ENCODE results near the gene RFX8.
"Not testable (repeated sequence)": the region's sequence is repeated elsewhere in the genome, so short reads cannot be mapped to it uniquely, and the experiment has no call there.

Gene RFX8

DNA sequence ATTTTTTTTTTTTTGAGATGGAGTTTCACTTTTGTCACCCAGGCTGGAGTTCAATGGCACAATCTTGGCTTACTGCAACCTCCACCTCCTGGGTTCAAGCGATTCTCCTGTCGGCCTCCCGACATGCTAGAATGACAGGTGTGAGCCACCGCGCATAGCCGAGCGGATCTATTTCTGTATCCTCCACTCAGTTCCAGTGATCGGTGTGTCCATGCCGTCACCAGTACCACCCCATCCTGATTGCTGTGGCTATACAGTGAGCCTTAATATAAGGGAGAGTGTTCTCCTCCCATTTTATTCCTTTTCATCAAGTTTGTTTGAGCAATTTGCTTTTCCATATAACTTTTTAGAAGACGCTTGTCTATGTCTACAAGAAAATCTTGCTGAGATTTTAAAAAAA lies 35.2 kb downstream of the RFX8 start:
- Histone ChIP-seq H2AFZ (ENCODE audit: low read depth, low read length) (no peak overlapping the region), H3K4me3 (ENCODE audit: low read depth in 1 of 2, low read length in 2 of 2) (no peak overlapping the region), H3K27ac (ENCODE audit: low read length) (peak overlapping the region; percentile 78), H3K9ac (ENCODE audit: low read depth, low read length) (peak overlapping the region; percentile 7; the same call in 1 of the 2 replicates), H3K4me1 (ENCODE audit: insufficient read depth, low read length) (peaks cover 54% of the 10 kb centered on the region), H3K79me2 (ENCODE audit: insufficient read depth, low read length) (peaks cover 11% of the 10 kb centered on the region; the same call in 1 of the 2 replicates), H3K9me3 (ENCODE audit: insufficient read depth, low read length, severe bottlenecking) (no peaks in the 10 kb centered on the region), H3K36me3 (ENCODE audit: insufficient read depth, low read length) (peaks cover under 1% of the 10 kb centered on the region), H3K4me2 (ENCODE audit: insufficient read depth, low read length) (peak overlapping the region; percentile 52), H4K20me1 (ENCODE audit: insufficient read depth, low read length) (no peaks in the 10 kb centered on the region), H3K27me3 (ENCODE audit: insufficient read depth, low read length, poor library complexity) (no peaks in the 10 kb centered on the region)
- DNase-seq = peak; percentile 39
- TF ChIP-seq EZH2 (IDR thresholded peaks at IDR 0.05; ENCODE audit: borderline replicate concordance, low read depth, low read length, severe bottlenecking) = no peak
- ATAC-seq (ENCODE audit: insufficient read depth, low read depth) = peak; percentile 16

DNA sequence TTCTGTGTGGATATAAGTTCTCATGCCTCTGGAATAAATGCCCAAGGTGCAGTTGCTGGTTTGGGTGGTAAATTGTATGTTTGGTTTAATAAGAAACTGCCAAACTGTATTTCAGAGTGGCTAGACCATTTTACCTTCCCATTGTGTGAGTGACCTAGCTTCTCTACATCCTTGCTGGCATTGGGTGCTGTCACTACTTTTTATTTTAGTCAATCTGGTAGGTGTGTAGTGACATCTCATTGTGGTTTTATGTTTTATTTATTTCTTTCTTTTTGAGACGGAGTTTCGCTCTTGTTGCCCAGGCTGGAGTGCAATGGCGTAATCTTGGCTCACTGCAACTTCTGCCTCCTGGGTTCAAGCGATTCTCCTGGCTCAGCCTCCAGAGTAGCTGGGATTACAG lies 36.4 kb downstream of the RFX8 start:
- not testable (repeated sequence) for H4K20me1 ChIP-seq (ENCODE audit: insufficient read depth, low read length); H3K36me3 ChIP-seq (ENCODE audit: insufficient read depth, low read length); ATAC-seq (ENCODE audit: insufficient read depth, low read depth); H3K9me3 ChIP-seq (ENCODE audit: insufficient read depth, low read length, severe bottlenecking); H3K4me2 ChIP-seq (ENCODE audit: insufficient read depth, low read length); H3K4me3 ChIP-seq (ENCODE audit: low read depth in 1 of 2, low read length in 2 of 2); H3K9ac ChIP-seq (ENCODE audit: low read depth, low read length); H2AFZ ChIP-seq (ENCODE audit: low read depth, low read length); DNase-seq; H3K27me3 ChIP-seq (ENCODE audit: insufficient read depth, low read length, poor library complexity); H3K27ac ChIP-seq (ENCODE audit: low read length); H3K79me2 ChIP-seq (ENCODE audit: insufficient read depth, low read length)
- H3K4me1 ChIP-seq (ENCODE audit: insufficient read depth, low read length) = peaks cover 46% of the 10 kb centered on the region

DNA sequence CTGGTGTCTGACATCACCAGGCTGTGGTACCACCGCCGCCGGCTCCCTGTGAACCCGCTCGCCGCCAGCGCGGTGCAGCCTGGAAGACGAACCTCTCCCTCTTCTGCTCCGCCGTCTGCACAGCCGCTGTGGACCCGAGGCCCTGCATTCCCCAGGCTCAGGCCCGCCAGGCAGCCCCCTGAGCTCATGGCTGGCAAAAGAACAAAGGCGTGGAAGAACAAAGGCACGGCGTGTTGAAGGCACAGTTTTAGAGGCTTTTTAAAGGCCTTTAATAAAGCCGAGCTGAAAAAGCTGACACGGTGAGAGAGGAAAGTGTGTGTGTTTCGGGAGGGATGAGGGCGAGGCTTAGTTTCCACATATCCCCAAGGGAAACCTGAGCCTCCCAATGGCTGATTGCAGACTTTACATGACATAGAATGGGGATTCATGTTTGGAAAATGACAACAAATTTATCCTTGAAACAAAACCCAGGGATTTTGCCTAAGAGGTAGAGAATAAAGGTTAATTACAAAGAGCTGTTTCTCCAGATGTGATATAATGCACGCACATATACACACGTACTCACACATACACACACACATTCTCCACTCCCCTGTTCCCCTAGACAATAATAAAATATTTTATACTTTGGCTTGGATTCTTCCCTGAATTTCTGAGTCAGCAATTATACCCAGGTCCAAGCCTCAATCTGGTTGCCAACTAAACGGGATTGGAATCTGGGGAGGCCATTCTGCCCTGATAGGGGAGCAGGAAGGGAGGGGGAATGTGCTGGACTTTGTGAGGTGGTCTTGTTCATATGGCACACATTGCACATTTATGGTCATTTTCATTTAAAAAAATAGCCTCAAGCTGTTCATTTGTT lies 39.7 kb downstream of the RFX8 start:
- H3K4me3 ChIP-seq (ENCODE audit: low read depth in 1 of 2, low read length in 2 of 2) = no peak overlapping the region
- DNase-seq (peak; percentile 45), ATAC-seq (ENCODE audit: insufficient read depth, low read depth) (peak; percentile 55)

DNA sequence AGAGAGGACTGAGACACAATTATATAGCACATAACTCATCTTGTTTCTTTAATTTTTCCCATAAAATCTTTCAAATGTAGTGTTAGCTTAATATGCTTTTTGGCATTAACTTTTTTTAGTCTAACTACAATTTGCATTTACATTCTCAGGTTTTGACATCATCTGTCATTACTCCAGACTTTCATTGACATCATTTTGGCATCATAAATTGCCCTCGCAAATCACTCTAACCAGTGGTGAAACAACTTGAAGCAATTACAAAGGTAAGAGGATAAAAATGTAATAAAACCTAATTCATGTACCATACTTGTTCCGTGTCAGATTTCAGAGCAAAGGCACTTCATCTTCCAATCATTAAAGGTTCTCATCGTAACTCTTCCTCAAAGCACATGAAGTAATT lies 41.4 kb downstream of the RFX8 start:
- Histone ChIP-seq H3K4me2 (ENCODE audit: insufficient read depth, low read length) (no peak overlapping the region), H3K4me3 (ENCODE audit: low read depth in 1 of 2, low read length in 2 of 2) (no peak overlapping the region), H3K36me3 (ENCODE audit: insufficient read depth, low read length) (peaks cover 17% of the 10 kb centered on the region; the same call in 1 of the 2 replicates), H3K9ac (ENCODE audit: low read depth, low read length) (no peak overlapping the region), H3K4me1 (ENCODE audit: insufficient read depth, low read length) (no peaks in the 10 kb centered on the region), H3K27ac (ENCODE audit: low read length) (no peak overlapping the region), H3K79me2 (ENCODE audit: insufficient read depth, low read length) (peaks cover 4% of the 10 kb centered on the region; the same call in 1 of the 2 replicates), H3K9me3 (ENCODE audit: insufficient read depth, low read length, severe bottlenecking) (no peaks in the 10 kb centered on the region), H3K27me3 (ENCODE audit: insufficient read depth, low read length, poor library complexity) (no peaks in the 10 kb centered on the region), H4K20me1 (ENCODE audit: insufficient read depth, low read length) (no peaks in the 10 kb centered on the region), H2AFZ (ENCODE audit: low read depth, low read length) (no peak overlapping the region)
- ATAC-seq (ENCODE audit: insufficient read depth, low read depth) (no peak), DNase-seq (no peak)
- TF ChIP-seq EZH2 (IDR thresholded peaks at IDR 0.05; ENCODE audit: borderline replicate concordance, low read depth, low read length, severe bottlenecking) = no peak

More for the DNA sequence above, 39.7 kb downstream of the RFX8 start:
- Histone ChIP-seq H3K36me3 (ENCODE audit: insufficient read depth, low read length) (peaks cover 13% of the 10 kb centered on the region; the same call in 1 of the 2 replicates), H4K20me1 (ENCODE audit: insufficient read depth, low read length) (no peaks in the 10 kb centered on the region), H2AFZ (ENCODE audit: low read depth, low read length) (no peak overlapping the region), H3K4me2 (ENCODE audit: insufficient read depth, low read length) (no peak overlapping the region), H3K9ac (ENCODE audit: low read depth, low read length) (no peak overlapping the region), H3K9me3 (ENCODE audit: insufficient read depth, low read length, severe bottlenecking) (no peaks in the 10 kb centered on the region), H3K79me2 (ENCODE audit: insufficient read depth, low read length) (peaks cover 4% of the 10 kb centered on the region; the same call in 1 of the 2 replicates), H3K27me3 (ENCODE audit: insufficient read depth, low read length, poor library complexity) (no peaks in the 10 kb centered on the region), H3K27ac (ENCODE audit: low read length) (no peak overlapping the region; the same call in 1 of the 2 replicates), H3K4me1 (ENCODE audit: insufficient read depth, low read length) (peaks cover 14% of the 10 kb centered on the region)
- TF ChIP-seq EZH2 (IDR thresholded peaks at IDR 0.05; ENCODE audit: borderline replicate concordance, low read depth, low read length, severe bottlenecking) = no peak

DNA sequence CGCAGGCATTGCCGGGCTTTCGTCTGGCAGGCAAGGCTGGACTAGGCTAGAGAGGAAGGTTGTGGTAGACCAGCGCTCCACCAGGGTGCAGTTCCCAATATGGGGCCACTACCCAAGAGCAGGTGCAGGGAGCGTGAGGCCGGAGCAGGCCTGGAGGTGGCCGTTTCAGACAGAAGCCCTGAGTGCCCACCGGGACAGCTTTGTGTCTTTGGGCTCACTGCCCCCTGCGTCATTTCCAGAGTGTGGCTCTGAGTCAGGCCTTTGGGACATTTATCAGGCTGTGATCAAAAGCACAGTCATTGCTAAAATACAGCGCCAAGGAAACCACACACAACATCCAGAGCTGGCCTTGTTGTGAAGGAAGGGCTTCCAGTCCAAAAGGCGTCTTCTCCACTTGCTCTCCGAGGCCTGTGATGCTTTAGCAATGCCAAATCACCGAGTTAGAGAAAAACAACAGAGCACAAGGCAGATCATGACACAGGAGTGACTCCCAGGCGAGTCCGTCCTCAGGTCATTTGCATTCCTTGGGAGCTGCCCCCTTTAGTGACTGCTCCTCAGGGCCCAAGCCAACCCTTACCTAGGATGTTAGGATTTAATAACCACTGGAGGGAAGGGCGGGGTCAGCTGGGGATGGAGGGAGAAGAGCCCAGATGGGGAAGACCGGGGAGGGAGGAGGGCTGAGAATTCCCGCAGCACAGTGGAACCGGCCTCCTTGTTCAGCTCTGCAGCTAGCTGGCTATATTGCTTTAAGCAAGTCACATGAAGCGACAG lies 42.3 kb downstream of the RFX8 start:
- DNase-seq (no peak), ATAC-seq (ENCODE audit: insufficient read depth, low read depth) (no peak)
- Histone ChIP-seq H3K4me1 (ENCODE audit: insufficient read depth, low read length) (no peaks in the 10 kb centered on the region), H3K4me2 (ENCODE audit: insufficient read depth, low read length) (no peak overlapping the region), H4K20me1 (ENCODE audit: insufficient read depth, low read length) (no peaks in the 10 kb centered on the region), H3K27me3 (ENCODE audit: insufficient read depth, low read length, poor library complexity) (no peaks in the 10 kb centered on the region), H3K27ac (ENCODE audit: low read length) (no peak overlapping the region), H3K9me3 (ENCODE audit: insufficient read depth, low read length, severe bottlenecking) (no peaks in the 10 kb centered on the region), H3K4me3 (ENCODE audit: low read depth in 1 of 2, low read length in 2 of 2) (no peak overlapping the region), H3K9ac (ENCODE audit: low read depth, low read length) (no peak overlapping the region), H2AFZ (ENCODE audit: low read depth, low read length) (no peak overlapping the region), H3K36me3 (ENCODE audit: insufficient read depth, low read length) (peaks cover 21% of the 10 kb centered on the region; the same call in 1 of the 2 replicates), H3K79me2 (ENCODE audit: insufficient read depth, low read length) (peaks cover 4% of the 10 kb centered on the region; the same call in 1 of the 2 replicates)
- TF ChIP-seq, protein P1, sequence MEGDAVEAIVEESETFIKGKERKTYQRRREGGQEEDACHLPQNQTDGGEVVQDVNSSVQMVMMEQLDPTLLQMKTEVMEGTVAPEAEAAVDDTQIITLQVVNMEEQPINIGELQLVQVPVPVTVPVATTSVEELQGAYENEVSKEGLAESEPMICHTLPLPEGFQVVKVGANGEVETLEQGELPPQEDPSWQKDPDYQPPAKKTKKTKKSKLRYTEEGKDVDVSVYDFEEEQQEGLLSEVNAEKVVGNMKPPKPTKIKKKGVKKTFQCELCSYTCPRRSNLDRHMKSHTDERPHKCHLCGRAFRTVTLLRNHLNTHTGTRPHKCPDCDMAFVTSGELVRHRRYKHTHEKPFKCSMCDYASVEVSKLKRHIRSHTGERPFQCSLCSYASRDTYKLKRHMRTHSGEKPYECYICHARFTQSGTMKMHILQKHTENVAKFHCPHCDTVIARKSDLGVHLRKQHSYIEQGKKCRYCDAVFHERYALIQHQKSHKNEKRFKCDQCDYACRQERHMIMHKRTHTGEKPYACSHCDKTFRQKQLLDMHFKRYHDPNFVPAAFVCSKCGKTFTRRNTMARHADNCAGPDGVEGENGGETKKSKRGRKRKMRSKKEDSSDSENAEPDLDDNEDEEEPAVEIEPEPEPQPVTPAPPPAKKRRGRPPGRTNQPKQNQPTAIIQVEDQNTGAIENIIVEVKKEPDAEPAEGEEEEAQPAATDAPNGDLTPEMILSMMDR (IDR thresholded peaks at IDR 0.05; ENCODE audit: borderline replicate concordance, extremely low read depth, low read length, poor library complexity, severe bottlenecking) = no peak
- no peak for TF ChIP-seq EZH2 (IDR thresholded peaks at IDR 0.05; ENCODE audit: borderline replicate concordance, low read depth, low read length, severe bottlenecking)

Measured in DND-41 (cell line).